Activated CD8-positive, alpha-beta memory T cell treated with anti-CD3 and anti-CD28 coated beads, Interleukin-2, amount 50 U/mL, for 24 hours (primary cell): ENCODE measurements around the gene GRIP1.

ENCODE experiments used
- DNase-seq: peaks from one replicate; pipeline ENCODE4 v3.0.0-alpha.2; 2020; ENCODE audit errors: extremely low read depth

The GRIP1 gene

DNA sequence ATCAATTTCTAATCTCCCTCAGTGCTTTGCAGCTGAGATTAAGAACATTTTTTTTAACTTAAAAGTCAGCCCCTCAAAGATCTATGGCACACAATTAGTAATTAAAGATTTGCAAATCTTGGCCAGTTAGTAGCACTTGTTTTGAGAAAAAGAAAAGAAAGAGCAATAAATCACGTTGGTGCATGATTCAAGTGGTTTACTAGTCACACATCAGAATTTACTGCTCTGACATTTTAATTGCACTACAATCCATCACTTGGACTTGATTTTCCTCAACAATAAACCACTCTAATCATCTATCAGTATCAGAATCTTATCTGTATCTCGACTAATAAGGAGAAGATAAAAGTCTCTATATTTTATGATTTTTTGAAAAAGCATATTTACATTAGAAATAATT lies 222.3 kb downstream of the GRIP1 start:
- DNase-seq, result no peak

DNA sequence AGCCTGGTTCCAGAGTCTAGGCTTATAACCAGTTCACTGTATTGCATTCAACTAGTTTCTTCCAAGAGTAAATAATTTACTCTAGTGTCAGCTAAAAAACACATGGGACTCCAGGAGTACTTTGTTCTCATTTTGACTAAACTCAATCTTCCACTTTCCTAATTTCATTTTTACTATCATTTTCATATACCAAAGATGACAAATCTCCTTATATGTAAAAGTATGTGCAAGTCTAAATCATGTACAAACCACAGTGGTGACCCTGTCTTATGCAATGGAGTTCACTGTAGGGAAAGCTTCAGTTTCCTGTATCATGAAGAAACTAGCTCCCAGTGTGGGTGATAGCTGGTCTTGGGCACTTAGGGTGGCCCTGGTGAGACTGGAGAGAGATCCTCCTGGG lies 225.0 kb downstream of the GRIP1 start:
- DNase-seq, result no peak

DNA sequence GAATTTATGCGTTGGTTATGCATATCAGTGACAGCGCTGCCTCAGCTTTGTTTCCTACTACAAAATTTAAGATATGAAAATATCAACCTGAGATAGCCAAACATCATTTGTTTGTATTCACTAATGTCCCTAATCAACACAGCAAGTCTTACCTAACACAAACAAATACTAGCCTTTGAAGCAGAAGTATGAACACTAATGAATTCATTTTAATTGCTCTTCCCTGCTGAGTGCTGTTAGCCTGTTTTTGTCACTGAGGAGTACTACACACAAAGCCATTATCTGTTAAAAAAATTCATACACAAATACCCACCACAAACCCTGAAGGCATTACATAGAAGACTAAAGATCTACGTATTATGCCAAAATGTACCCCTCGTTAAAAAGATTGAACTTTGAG lies 225.8 kb downstream of the GRIP1 start:
- DNase-seq, result no peak

GRCh38 chr12:66449531-66449930 lies 229.3 kb downstream of the GRIP1 start:
- no peak for DNase-seq

DNA sequence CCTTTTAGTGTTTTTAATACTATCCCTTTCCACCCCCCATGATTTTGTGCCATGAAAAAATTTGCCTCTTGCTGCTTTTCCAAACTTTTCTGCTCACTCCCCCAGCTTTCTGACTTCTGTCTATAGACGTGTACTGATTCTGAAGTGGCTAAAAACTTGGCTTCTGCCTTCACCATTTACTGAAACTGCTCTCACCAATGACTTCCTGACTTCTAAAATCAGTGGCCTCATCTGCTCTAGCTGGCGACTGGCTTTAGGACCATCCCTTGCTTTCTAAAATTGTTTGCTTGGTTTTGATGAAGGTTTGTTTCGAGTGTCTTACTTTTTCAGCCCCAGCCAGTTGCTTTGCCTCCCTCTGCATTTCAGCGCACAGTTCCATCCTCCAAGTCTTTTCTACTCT lies 231.2 kb downstream of the GRIP1 start:
- no peak for DNase-seq

- DNase-seq, result no peak
Measured at GRCh38 chr12:66446276-66446675, 232.6 kb downstream of the GRIP1 start.

DNA sequence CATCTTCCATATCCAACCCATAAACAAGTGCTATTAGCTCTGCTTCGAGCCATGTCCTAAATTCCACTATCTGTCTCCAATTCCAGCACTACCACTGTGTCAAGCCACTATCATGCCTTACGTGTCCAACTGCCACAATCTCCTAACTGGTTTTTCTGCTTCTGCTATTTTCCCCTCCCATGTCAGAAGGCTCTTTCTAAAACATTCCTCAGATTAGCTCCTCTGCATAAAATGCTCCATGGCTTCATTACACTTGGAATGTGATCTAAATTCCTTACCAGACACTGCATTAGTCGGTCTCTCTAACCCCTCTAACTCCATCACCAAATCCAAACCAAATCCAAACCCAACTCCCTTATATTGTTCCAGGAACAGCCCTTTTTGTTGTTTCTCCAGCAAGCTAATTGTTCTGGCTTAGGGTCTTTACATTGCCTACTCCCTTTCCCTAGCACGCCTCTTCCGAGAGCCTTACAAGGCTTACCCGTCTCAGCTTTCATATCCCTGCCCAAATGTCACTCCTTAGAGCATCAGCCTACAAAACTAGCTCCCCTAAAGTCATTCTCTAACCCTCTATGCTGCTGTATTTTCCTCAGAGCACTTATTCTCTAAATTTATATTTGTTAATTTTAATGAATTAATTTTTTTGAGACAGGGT lies 236.8 kb downstream of the GRIP1 start:
- no peak for DNase-seq

GRCh38 chr12:66438601-66439000 lies 240.3 kb downstream of the GRIP1 start:
- DNase-seq, result no peak

DNA sequence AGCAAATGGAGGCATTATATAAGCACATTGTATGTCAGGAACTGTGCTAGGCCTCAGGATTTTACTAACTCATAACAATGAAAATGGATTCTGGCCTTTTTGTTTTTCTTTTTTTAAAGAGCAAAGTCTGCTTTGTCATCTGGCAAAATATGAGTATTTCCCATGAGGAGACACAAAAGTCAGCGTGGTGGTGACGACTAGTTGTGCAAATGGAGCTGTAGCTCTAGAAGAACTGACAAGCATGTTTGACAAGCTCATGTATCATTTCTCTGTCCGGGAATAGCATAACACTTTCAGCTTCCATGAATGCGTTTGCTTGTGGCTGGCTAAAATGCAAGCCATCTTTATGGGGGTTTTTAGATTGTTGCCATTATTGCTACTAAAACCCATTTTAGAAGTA lies 248.8 kb downstream of the GRIP1 start:
- no peak for DNase-seq

GRCh38 chr12:66428870-66429269 lies 250.0 kb downstream of the GRIP1 start:
- DNase-seq, result no peak

GRCh38 chr12:66428261-66428660 lies 250.6 kb downstream of the GRIP1 start:
- no peak for DNase-seq

DNA sequence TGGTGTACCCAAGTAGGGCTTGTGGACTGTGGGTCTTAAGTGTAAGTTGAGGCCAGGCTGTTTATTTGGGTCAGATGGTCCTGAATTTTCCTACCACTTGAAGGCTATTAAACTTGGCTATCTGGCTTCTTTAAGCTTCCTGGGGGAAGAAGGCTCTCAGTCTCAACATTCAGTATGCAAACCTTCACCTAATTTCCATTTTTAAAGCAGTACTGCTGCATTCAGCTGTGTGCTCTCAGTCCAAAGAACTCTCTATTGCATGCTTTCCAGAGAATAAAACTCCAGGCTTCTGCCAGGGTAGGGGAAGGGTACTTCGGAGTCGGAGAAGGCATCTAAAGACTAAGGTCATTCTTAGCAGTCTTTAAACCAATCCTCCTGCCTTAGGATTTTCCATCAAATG lies 252.2 kb downstream of the GRIP1 start:
- no peak for DNase-seq

GRCh38 chr12:66423266-66423665 lies 255.6 kb downstream of the GRIP1 start:
- no peak for DNase-seq

DNA sequence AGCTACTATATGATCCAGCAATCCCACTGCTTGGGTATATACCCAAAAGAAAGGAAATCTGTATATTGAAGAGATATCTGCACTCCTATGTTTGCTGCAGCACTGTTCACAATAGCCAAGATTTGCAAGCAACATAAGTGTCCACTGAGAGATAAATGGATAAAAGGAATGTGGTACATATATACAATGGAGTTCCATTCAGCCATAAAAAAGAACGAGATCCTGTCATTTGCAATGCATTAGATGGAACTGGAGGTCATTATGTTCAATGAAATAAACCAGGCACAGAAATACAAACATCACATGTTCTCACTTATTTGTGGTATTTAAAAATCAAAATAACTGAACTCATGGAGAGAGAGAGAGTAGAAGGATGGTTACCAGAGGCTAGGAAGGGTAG lies 260.0 kb downstream of the GRIP1 start:
- DNase-seq, result no peak

DNA sequence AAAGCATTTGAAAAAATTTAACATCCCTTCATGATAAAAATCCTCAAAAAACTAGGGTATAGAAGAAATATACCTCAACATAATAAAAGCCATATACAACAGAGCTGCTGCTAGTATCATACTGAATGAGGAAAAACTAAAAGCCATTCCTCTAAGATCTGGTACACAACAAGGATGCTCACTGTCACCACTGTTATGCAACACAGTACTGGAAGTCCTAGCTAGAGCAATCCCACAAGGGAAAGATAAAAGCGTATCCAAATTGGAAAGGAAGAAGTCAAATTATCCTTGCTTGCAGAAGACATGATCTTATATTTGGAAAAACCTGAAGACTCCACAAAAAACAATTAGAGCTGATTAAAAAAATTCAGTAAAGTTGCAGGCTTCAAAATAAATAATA lies 261.7 kb downstream of the GRIP1 start:
- DNase-seq, result no peak

DNA sequence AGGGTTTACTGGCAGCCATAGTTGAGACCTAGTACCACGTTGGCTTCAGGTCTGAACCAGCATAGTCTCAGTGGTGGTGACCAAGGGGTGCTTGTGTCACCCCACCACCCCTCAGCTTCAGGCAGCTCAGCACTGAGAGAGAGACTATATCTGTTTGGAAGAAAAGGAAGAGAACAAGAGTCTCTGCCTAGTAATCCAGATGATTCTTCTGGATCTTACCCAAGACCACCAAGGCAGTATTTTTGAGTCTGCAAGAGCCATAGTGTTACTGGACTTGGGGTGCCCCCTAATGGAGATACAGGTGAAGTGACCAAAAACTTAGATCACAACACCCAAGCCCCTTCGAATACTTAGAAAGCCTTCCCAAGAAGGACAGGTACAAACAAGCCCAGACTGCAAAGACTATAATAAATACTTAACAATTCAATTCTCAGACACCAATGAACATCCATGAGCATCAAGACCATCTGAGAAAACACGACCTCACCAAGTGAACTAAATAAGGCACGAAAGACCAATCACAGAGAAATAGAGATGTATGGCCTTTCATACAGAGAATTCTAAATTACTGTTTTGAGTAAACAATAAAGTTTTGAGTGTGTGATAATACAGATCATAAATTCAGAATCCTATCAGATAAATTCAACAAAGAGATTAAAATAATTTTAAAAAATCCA lies 269.5 kb downstream of the GRIP1 start:
- peak; percentile 10 for DNase-seq

- no peak for DNase-seq
Measured at GRCh38 chr12:66405395-66405794, 273.5 kb downstream of the GRIP1 start.

DNA sequence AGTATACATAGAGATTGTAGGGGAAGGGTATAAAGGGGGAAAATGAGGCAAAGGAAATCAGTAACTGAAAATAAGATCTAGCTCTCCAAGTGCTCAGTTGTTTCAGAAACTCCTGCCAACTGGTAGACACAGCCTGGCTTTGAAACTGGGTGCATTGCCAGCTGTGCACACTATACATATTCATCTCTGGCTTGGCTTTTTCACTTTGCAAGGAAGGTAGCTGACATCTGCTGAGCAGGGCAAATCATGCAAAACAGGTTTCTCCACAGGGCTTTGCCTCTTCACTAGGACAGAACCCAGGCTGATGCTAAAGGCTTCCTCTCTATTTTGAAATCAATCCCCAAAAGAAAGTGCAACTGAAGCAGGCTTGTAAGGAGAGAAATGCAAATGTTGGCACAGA lies 275.1 kb downstream of the GRIP1 start:
- no peak for DNase-seq

- no peak for DNase-seq
Measured at GRCh38 chr12:66399911-66400306, 279.0 kb downstream of the GRIP1 start.

- DNase-seq, result no peak
Measured at GRCh38 chr12:66398931-66399910, 279.7 kb downstream of the GRIP1 start.

DNA sequence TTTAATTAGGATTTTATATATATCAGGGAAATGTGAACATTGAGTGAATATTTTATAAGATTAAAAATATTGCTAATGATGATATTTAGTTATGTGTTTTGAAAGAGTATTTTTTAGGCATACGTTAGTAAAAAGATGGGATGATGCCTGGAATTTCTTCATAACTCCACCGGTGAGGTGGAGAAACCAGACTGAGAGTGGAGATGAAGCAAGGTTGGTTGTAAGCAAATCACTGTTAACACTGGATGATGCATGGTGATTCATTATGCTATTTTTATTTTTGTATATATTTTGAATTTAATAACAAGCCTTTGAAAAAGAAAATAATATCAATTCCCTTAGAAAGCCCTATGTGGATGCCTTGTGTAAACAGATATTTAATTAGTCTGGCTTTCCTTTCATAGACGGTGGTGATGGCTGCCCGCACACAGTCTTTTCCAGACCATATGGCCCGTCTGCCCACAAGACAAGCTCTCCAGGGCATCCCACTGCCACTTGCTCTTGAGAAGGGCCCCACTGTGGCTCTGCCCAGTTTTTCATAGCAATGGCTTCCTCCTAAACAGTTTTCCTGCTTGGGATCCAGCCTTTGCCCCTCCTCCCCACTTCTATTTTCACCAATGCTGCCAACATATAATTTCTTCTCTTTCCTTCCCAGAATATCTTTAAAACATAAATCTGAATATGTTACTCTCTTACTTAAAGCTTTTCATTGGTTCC lies 281.1 kb downstream of the GRIP1 start:
- DNase-seq, result no peak

DNA sequence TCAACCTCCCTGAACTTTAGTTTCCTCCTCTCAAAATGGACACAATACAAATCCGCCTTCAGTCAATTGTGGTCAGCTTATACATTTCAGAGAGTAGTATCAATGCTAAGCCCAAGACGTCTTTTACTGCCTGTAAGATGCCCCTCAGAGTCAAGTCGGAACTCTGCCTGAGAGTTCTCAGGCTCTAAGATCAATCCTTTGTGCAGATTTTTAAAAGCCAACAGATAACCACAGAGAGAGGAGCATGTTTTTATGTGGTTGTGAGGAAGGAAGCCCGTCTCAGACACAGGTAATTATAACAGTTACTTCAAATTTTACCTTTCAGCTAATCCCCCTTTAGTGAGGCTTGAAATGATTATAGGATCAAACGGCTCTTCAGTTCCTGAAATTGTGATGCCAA lies 285.0 kb downstream of the GRIP1 start:
- DNase-seq, result no peak
